Measurements from ENCODE around the gene C10orf105. TPM values are rescaled to one million over a fixed set of nuclear protein-coding genes. Genes with fewer than 3 reads are reported as not detected.
A peak's percentile ranks its signal among the peaks of the same experiment; 100 is the strongest.

The C10orf105 gene
- total RNA-seq, 1 donor from 2014 or later, result 0.34 TPM

- DNase-seq (ENCODE audit: low spot score), result no peak
Observed at GRCh38 chr10:71751515-71752224, 32.1 kb upstream of the C10orf105 start.

DNA sequence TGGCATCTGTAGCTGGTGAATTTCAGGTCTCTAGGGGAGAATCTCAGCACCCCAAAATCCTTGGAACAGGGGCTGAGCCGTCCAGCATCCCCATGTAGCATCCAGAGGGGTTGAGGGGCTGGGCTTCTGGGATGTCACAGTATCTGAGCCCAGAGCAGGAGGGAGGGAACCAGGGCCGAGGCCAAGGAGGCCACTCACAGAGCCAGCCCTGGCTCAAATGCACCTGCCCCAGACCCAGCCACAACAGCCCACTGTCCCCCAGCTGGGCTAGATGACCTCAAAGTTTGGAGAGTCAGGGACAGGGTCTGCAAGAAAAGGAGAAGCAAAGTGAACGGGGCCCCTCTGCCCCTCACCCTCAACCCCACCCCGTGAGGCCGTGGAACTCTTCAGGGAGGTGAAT, 31.4 kb upstream of the C10orf105 start:
- DNase-seq (ENCODE audit: low spot score), result no peak

DNA sequence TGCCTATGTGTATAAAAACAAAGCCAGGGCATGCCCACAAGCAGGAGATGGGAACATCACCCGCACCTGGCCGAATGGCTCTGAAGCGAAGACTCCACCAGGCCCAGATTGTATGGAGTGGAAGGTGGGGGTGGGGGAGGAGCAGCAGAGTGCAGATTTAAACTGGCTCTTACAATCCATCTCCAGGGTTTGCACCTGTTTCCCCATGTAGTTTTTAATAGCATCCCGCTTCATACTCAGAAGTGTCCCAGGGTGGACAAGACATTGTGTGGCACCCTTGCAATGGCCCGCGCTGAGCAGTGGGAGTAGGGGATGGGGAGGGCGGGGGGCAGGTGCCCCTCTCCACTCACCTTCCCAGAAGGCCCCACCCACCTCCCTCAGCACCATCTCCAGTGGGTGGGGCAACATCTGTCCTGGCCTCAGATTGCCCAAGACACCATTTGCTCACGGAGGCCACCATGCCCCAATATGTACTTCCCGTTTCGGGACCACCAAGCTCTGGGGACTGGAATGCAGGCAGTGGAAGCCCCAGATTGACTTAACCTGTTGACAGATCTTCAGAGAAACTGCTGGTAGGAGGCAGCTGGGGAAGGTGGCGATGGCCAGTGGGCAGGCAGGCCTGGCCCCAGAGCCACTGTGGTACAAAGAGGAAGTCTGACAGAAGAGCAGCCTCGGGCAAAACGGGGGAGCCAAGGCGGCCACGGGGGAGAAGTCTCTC, 30.7 kb upstream of the C10orf105 start:
- DNase-seq (ENCODE audit: low spot score), result no peak

DNA sequence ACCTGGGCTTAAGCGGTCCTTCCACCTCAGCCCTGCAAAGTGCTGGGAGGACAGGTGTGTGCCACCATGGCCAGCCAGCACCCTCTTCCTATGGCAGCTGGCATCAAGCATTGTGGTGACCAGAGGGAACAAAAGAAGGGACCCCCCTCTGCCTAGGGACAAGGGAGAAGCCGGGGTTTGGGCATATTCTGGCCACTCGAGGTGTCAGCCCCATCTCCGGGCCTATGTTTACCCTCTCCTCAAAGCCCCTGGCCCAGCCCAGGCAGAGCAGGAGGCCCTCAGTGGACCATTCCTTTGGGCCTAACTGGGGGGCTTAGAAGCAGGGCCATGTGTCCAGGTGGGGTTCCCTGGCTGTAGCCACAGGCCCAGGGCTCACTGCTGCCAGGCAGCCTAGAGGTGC, 29.8 kb upstream of the C10orf105 start:
- DNase-seq (ENCODE audit: low spot score), result no peak

DNA sequence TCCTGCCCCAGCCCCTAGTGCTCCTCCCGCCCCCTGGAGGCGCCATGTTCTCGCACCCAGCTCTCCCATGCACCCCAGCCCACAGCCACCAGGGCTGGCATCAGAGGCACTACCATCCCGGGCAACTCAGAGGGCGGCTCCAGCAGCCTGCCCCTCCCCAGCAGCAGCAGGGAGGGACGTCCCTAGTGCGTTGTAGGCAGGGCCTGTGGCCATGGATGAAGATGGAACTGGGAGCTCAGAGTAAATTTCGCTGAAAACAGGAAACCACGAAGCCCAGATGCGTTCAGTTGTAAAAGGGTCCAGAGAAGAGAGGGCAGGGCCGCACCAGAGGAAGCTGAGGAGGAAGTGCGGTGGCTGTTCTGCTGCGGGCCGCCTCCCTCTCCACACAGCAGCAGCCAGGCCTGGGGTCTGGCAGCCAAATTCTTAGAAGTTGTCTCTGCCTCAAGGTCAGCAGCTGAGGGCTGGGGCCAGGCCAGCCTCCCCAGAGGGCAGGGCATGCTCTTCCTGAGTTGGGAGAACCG, 29.2 kb upstream of the C10orf105 start:
- no peak for DNase-seq (ENCODE audit: low spot score)

- DNase-seq (ENCODE audit: low spot score), result no peak
Observed at GRCh38 chr10:71747551-71748523, 28.3 kb upstream of the C10orf105 start.

DNA sequence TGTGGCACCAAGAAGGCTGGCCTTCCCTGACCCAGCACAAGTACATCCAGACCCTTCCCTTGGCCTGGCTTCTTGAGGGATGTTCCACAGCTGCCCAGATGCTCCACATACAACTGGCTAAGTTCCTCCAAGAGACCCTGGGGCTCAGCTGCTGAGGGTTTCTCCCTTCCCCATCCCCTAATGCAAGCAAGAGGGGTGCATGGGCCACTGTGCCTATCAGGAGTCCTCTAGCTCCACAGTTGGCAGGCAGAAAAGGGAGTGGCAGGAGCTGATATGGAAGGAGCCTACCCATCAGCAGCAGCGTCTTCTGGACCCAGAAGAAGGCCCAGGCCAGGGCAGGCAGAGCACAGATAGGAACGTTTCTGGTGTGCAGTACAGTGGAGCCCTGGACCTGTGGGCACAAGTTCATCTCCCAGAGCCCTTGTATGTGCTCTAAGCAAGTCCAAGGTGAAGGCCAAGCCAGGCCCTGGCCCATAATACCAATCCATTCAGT, 27.5 kb upstream of the C10orf105 start:
- DNase-seq (ENCODE audit: low spot score), result no peak

DNA sequence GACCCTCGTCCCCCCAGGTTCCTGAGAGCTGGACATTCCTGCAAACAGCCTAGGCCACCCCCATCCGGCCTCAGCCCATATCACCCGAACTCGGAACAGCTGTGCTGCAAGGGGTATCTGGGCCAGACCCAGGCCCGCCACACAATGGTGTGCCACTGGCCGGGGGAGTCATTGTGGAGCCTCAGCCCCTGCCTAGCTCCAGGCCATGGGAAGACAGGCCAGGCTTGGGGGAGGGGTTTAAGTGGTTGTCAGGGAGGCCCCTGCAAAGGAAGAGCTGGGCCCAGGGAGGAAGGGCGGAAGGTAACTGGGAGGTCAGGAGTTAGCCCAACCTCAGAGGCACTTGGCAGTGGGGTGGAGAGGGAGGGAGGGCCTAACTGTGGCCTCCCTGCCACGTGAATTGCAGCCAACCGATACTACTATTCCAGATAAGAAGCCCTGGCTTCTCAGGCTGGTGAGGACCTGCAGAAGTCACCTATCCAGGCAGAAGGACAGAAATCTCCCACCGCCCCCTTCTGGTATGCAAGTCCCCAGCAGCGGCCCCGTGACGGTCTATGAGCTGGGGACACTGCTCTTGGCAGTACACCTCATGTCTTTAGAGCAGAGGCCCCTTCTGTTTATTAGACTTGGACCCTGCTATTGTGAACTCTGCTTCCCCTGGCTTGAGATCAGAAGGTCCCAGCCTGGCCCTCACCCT, 26.9 kb upstream of the C10orf105 start:
- DNase-seq (ENCODE audit: low spot score), result peak; percentile 71

- DNase-seq (ENCODE audit: low spot score), result no peak
Observed at GRCh38 chr10:71745664-71746250, 26.2 kb upstream of the C10orf105 start.

DNA sequence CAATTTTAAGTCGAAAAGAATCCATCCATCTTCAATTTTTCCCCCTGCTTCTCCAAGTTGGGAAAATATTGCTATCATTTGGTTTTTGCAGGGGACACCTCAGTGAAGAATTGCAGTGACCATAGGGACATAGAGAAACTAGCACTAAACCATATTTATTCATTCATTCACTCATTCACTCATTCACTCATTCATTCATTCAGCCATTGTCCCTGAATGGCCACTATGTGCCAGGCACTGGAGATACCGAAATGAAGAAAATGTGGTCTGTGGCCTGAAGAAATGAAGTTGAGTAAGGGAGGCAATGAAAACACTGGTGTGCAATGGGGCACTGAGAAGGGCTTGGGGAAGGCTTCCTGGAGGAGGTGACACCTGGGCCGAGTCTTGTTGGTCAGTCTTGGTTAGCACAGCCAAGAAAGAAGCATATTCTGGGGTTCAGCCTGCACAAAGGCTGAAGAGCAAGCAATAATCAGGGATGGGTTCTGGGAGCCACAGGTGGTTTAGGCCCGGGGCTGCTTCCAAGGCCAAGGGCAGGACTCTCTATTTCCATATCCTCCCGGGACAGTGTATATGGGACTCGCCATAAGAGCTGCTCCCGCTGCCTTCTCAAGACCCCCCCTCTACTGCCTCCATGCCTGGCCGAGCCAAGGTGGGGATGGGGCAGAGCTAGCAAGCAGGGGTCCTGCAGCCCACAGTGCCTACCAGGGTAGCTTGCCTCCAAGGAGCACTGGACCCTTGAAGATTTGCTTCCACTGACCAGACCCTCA, 25.5 kb upstream of the C10orf105 start:
- DNase-seq (ENCODE audit: low spot score), result no peak

DNA sequence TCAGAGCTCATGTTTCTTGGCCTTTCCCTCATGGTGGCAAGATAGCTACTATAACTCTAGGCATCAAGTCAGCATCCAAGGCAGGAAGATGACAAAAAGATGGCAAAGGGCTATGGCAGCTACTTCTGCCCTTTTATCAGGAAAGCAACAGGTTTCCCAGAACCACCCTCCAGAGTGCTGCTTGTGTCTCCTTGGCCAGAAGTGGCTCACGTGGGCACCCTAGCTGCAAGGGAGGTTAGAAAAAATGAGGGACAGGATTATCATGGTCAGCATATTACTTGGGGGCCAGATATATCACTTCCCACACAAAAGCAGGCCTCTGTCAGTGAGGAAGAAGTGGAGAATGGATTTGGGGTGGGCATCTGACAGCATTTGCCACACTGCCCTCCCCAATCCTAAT, 24.3 kb upstream of the C10orf105 start:
- no peak for DNase-seq (ENCODE audit: low spot score)

DNA sequence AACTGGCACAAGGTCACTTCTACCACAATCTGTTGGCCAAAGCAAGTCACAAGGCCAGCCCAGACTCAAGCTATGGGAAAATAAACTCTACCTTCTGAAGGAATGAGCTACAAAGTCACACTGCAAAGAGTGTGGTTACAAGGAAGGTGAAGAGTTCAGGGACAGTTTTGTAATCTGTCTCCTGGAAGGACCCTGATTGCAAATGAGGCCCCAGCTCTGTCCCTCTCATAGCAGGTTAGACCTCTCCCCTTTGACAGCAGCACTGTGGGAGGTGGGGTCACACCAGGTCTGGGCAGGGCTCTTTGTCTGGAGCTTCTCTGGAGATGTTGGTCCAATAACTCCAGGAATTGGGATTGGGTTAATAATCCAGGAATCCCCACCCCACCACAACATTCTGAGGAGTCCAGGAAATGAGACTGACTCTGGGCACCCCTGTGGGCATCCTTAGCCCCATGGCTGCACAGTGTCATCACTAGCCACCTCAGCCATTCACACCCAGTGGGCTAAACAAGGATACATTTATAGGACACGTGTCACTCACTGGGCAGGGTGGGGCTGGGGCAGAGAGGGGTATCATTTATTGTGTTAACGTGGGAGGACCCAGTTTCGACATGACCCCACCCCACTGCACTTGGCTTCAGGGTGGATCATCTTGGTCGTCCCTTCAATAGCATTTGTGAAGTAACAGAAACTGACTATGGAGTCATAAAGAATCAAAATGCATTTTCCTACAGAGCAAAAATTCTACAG, 23.7 kb upstream of the C10orf105 start:
- no peak for DNase-seq (ENCODE audit: low spot score)

- DNase-seq (ENCODE audit: low spot score), result no peak
Observed at GRCh38 chr10:71742301-71743088, 22.9 kb upstream of the C10orf105 start.

DNA sequence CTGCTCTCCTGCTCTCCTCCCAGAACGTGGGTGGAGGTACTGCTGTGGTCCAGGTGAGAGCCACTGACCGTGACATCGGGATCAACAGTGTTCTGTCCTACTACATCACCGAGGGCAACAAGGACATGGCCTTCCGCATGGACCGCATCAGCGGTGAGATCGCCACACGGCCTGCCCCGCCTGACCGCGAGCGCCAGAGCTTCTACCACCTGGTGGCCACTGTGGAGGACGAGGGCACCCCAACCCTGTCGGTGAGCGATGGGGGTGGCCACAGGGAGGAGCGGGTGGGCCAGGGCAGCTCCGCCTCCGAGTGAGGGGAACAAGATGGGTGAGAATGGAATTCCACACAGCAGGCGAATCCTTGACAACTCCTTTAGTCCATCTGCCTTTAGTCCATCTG, 22.1 kb upstream of the C10orf105 start:
- DNase-seq (ENCODE audit: low spot score), result no peak

DNA sequence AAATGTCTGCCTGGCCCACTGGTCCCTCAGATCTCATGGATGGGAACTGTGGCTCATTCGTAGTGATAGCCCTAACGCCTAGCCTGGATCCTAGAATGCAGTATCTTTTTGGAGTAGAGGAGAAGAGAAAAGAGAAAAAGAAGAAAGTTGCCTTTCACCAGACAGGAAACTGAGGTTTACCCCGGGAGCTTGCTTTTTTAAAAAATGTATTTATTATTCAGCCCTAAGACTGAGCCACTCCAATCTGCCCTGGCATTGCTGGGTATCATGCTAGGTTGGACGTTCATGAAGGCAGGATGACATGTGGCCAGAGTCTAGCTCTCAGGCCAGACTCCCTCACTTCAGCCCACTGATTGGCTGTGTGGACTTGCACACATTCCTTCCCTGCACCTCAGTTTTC, 21.5 kb upstream of the C10orf105 start:
- no peak for DNase-seq (ENCODE audit: low spot score)

GRCh38 chr10:71740069-71740653, 20.6 kb upstream of the C10orf105 start:
- DNase-seq (ENCODE audit: low spot score), result no peak

DNA sequence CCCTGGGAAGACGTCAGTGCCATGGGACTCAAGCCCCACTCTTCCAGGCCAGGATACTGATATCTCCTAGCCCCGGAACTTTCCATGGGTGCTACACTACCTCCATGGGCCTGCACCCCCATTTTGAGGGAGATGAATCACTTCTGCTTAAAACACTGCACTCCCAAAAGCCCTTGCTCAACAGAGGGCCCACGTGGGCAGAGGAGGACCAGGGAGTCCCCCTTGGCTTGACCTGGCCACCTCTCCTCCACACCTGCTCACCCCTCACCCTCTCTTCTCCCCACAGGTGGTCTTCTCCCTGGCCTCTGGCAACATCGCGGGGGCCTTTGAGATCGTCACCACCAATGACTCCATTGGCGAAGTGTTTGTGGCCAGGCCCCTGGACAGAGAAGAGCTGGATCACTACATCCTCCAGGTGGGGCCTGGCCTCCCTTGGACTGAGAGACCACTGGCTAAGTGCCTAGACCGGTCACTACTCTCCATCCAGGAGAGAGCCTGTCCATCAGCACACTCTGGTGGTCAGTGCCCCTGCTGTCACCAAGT, 19.9 kb upstream of the C10orf105 start:
- no peak for DNase-seq (ENCODE audit: low spot score)

DNA sequence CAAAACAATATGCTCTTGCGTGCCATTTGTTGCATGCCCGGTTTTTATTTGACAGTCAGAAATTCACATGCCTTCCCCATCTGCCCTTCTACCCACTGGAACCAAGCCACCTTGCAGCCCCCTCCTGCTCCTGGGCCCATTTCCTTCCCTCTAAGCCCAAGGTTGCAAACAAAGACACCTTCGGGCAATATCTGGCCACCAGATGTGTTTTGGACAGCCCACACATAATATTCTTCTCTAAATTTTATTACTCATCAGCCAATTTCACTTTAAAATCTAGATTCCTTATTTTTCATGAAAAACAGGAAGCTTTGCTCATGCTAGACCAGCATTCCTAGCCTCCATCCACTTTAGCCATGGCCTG, 18.2 kb upstream of the C10orf105 start:
- DNase-seq (ENCODE audit: low spot score), result no peak
